SK-N-SH (cell line): ENCODE measurements around the gene DOCK3.

Source experiments
- CTCF ChIP-seq: fragments of 200-600 bp; sonication (generic); IDR thresholded peaks from 2 replicates; pipeline ENCODE4 v1.6.1; 2017; ENCODE audit warnings: antibody characterized with exemption, mild to moderate bottlenecking, moderate library complexity
- EZH2phosphoT487 ChIP-seq: fragments of 200-600 bp; sonication (generic); IDR thresholded peaks from 2 replicates; pipeline ENCODE4 v1.6.1; 2017; ENCODE audit warnings: low read depth, mixed run types, mild to moderate bottlenecking, antibody characterized with exemption, moderate library complexity, borderline replicate concordance
- MAX ChIP-seq: IDR thresholded peaks from 2 replicates; pipeline ENCODE4 v1.4.0; 2012; ENCODE audit warnings: low read depth
- NFIC ChIP-seq: IDR thresholded peaks from 2 replicates; pipeline ENCODE4 v1.4.0; 2012; ENCODE audit warnings: borderline replicate concordance
- POLR2AphosphoS5 ChIP-seq: IDR thresholded peaks from 2 replicates; pipeline ENCODE4 v1.6.1; 2012; ENCODE audit warnings: low read depth, low read length
- RAD21 ChIP-seq: IDR thresholded peaks from 2 replicates; pipeline ENCODE4 v1.6.1; 2012; ENCODE audit warnings: mild to moderate bottlenecking, low read length
- RXRA ChIP-seq: IDR thresholded peaks from 2 replicates; pipeline ENCODE4 v1.4.0; 2012; ENCODE audit warnings: low read depth, mild to moderate bottlenecking, borderline replicate concordance
- TAF1 ChIP-seq: IDR thresholded peaks from 2 replicates; pipeline ENCODE4 v1.6.1; 2012; ENCODE audit warnings: low read depth, mild to moderate bottlenecking, low read length, moderate library complexity, borderline replicate concordance

- TF ChIP-seq POLR2AphosphoS5 (no peak), NFIC (no peak), CTCF (no peak), RAD21 (peak; percentile 33; the same call in 1 of the 2 replicates), MAX (no peak), EZH2phosphoT487 (no peak), TAF1 (no peak), RXRA (no peak)
Measured at GRCh38 chr3:50632450-50632849, 42.3 kb upstream of the DOCK3 start.
